Measurements from ENCODE around the gene PMPCB.

Gene PMPCB

DNA sequence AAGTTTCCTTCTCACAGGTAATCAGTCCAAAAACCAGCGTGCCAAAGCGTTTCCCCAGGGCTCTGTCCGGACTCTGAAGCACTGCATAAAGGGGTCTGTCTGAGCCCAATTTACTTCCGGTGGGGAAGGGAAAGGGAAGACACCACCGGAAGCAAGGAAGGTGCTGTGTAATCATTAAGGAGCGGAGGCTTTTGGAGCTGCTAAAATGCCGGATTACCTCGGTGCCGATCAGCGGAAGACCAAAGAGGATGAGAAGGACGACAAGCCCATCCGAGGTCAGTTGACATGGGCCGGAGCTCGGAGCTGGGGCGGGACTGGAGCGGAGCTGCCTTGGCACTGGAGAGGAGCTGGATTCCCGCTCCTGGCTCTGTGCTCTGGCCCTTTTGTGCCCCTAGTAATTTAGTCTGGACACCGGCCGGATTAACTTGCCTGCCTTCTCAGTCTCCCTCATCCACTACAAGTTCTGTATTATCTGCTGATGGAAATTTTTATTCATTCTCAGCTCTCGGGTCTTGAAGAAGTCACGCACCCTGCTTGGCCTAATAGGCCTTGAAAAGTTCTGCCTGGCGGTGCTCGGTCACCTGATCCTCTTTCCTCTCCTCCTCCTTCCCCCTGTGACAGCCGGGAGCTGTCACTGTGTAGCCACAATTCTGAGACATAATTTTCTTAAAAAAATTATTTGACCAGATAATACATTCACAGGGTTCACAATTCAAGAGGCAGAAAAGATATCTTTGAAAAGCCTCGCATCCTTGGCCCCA, 50.5 kb downstream of the PMPCB start, which contains the start of gene PSMC2:
Gene PSMC2, plus strand, starts transcription at position 137 of the 761 bp plus-strand sequence. Its CDS starts 69 bp downstream, at position 206.
- H3K9me3 ChIP-seq (replicated peaks in 1 of 11): no peaks in the 10 kb centered on the region
- H3K27me3 ChIP-seq: no peaks in the 10 kb centered on the region
- peak within 1 kb of the TSS; percentile 86 to 96 (median 90) for H3K27ac ChIP-seq
- no peak for TF ChIP-seq Cebpa-rat (IDR thresholded peaks at IDR 0.05)
- H3K36me3 ChIP-seq: peaks cover 17 to 41% (median 29%) of the 10 kb centered on the region in 11 experiments
- H3K4me1 ChIP-seq: peaks cover 47 to 69% (median 55%) of the 10 kb centered on the region in 10 experiments
- H3K4me2 ChIP-seq: peak within 1 kb of the TSS; percentile 90 to 98 (median 94)
- H3K9ac ChIP-seq: peak within 1 kb of the TSS; percentile 89 to 98 (median 94)
- H3K4me3 ChIP-seq: peak within 1 kb of the TSS; percentile 80 to 100 (median 88)
- peaks cover 28 to 64% (median 51%) of the 10 kb centered on the region in 11 experiments; a peak in 20 of 22 replicates for H4K20me1 ChIP-seq

DNA sequence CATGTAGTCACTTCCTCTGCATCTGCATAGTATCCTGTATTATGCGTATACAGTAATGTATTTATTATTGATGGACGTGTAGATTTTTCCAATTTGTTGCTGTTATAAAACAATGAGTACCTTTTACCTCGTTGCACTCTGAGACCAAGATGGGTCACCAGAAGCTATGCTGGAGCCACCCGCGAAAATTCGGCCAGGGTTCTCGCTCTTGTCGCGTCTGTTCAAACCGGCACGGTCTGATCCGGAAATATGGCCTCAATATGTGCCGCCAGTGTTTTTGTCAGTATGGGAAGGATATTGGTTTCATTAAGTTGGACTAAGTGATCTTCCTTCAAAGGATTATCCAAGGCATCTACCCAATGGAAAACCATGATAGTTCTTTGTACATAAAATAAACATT, 51.2 kb downstream of the PMPCB start:
- Histone ChIP-seq H3K27me3 (no peaks in the 10 kb centered on the region), H3K36me3 (peaks cover 25 to 44% (median 33%) of the 10 kb centered on the region in 11 experiments), H3K4me1 (peaks cover 39 to 62% (median 47%) of the 10 kb centered on the region in 10 experiments), H3K27ac (peak overlapping the region in 7 of 11 experiments; percentile 87 to 96 (median 91); a peak in 6 of 22 replicates), H3K9me3 (replicated peaks in 1 of 11) (no peaks in the 10 kb centered on the region), H3K4me2 (peak overlapping the region; percentile 90 to 98 (median 94)), H4K20me1 (peaks cover 34 to 64% (median 52%) of the 10 kb centered on the region in 11 experiments; a peak in 20 of 22 replicates), H3K4me3 (peak overlapping the region; percentile 80 to 100 (median 88)), H3K9ac (peak overlapping the region; percentile 89 to 98 (median 94); a peak in 21 of 22 replicates)
- TF ChIP-seq Cebpa-rat (IDR thresholded peaks at IDR 0.05): no peak

DNA sequence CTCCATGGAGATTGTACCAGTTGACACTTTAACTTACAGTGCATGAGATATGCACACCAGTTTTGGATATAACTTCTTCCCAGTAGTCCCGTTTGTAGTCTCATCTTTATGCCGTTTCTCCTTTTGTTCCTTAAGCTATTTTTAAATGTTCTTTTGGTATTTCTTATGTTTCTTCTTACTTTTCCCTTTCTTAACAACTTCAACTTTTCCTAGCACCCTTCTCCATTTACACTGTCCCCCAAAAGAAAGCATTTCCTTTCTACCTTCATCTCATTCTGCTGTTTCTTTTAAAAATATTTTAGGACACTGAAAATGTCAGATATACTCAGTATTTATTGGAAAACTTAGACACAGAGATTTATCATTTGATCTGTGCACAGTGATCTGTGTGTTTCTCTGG, 51.7 kb downstream of the PMPCB start:
- Histone ChIP-seq H3K4me2 (peak overlapping the region; percentile 90 to 98 (median 94)), H3K36me3 (peaks cover 26 to 50% (median 37%) of the 10 kb centered on the region in 11 experiments), H3K9ac (peak overlapping the region in 8 of 11 experiments; percentile 25 to 98 (median 94); a peak in 11 of 22 replicates), H3K9me3 (replicated peaks in 1 of 11) (no peaks in the 10 kb centered on the region), H4K20me1 (peaks cover 36 to 63% (median 56%) of the 10 kb centered on the region in 11 experiments; a peak in 20 of 22 replicates), H3K27ac (no peak overlapping the region), H3K27me3 (no peaks in the 10 kb centered on the region), H3K4me1 (peaks cover 36 to 59% (median 44%) of the 10 kb centered on the region in 10 experiments), H3K4me3 (peak overlapping the region; percentile 80 to 100 (median 88); a peak in 19 of 20 replicates)
- TF ChIP-seq Cebpa-rat (IDR thresholded peaks at IDR 0.05): no peak

DNA sequence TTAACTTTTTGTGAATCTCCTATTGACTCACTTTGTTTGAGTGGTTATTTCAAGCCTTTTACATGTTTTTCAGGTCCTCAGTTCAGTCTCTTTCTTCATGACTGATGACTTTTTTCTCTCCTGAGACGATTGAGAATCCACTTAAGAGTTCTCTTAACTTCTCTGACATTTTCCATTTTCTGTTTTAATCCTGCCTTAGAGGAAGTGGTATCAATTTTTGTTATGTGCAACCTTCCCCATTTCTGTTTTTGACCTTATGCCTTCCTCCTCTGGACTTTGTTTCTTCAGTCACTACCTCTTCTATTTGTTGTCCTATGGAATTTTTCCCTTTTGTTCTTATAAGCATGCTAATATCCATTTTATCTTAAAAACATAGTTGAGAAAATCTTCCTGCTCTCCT, 52.6 kb downstream of the PMPCB start:
- H3K27ac ChIP-seq: peak overlapping the region in 4 of 11 experiments; percentile 3 to 36 (median 30); a peak in 5 of 22 replicates
- H3K36me3 ChIP-seq: peaks cover 34 to 58% (median 43%) of the 10 kb centered on the region in 11 experiments
- H3K9me3 ChIP-seq (replicated peaks in 1 of 11): no peaks in the 10 kb centered on the region
- H3K4me1 ChIP-seq: peaks cover 36 to 59% (median 44%) of the 10 kb centered on the region in 10 experiments
- peaks cover 36 to 69% (median 56%) of the 10 kb centered on the region in 11 experiments; a peak in 20 of 22 replicates for H4K20me1 ChIP-seq
- no peak for TF ChIP-seq Cebpa-rat (IDR thresholded peaks at IDR 0.05)
- H3K9ac ChIP-seq: peak overlapping the region in 6 of 11 experiments; percentile 25 to 97 (median 42); a peak in 7 of 22 replicates
- H3K4me3 ChIP-seq: peak overlapping the region in 5 of 10 experiments; percentile 4 to 88 (median 25); a peak in 9 of 20 replicates
- no peaks in the 10 kb centered on the region for H3K27me3 ChIP-seq
- peak overlapping the region; percentile 90 to 98 (median 94) for H3K4me2 ChIP-seq
